ENCODE data around the gene GINS1. TPM values are rescaled to one million over a fixed set of nuclear protein-coding genes. Genes with fewer than 3 reads are reported as not detected.

Gene GINS1
- total RNA-seq, 1 donor from 2014 or later: 5.3 TPM

GRCh38 chr20:25422032-25422431 lies 14.6 kb downstream of the GINS1 start:
- Mint-ChIP-seq H3K9me3 (ENCODE audit: unreplicated experiment) (no peaks in the 10 kb centered on the region), H3K4me1 (ENCODE audit: low read depth, unreplicated experiment) (no peaks in the 10 kb centered on the region), H3K27ac (ENCODE audit: unreplicated experiment) (no peak overlapping the region), H3K36me3 (ENCODE audit: unreplicated experiment) (no peaks in the 10 kb centered on the region), H3K27me3 (ENCODE audit: unreplicated experiment) (no peaks in the 10 kb centered on the region), H3K4me3 (ENCODE audit: unreplicated experiment) (no peak overlapping the region)
- no peak for TF ChIP-seq CTCF (IDR thresholded peaks at IDR 0.05; ENCODE audit: partially characterized antibody, unreplicated experiment)
- DNase-seq: no peak

GRCh38 chr20:25424536-25424935 lies 17.1 kb downstream of the GINS1 start:
- H3K27ac Mint-ChIP-seq (ENCODE audit: unreplicated experiment): no peak overlapping the region
- no peak overlapping the region for H3K4me3 Mint-ChIP-seq (ENCODE audit: unreplicated experiment)
- no peaks in the 10 kb centered on the region for H3K36me3 Mint-ChIP-seq (ENCODE audit: unreplicated experiment)
- H3K27me3 Mint-ChIP-seq (ENCODE audit: unreplicated experiment): no peaks in the 10 kb centered on the region
- H3K9me3 Mint-ChIP-seq (ENCODE audit: unreplicated experiment): no peaks in the 10 kb centered on the region
- no peak for TF ChIP-seq CTCF (IDR thresholded peaks at IDR 0.05; ENCODE audit: partially characterized antibody, unreplicated experiment)
- H3K4me1 Mint-ChIP-seq (ENCODE audit: low read depth, unreplicated experiment): no peaks in the 10 kb centered on the region
- no peak for DNase-seq

GRCh38 chr20:25437153-25437581 lies 29.7 kb downstream of the GINS1 start:
- peaks cover 4% of the 10 kb centered on the region for H3K36me3 Mint-ChIP-seq (ENCODE audit: unreplicated experiment)
- peaks cover 4% of the 10 kb centered on the region for H3K27me3 Mint-ChIP-seq (ENCODE audit: unreplicated experiment)
- H3K4me1 Mint-ChIP-seq (ENCODE audit: low read depth, unreplicated experiment): no peaks in the 10 kb centered on the region
- no peaks in the 10 kb centered on the region for H3K9me3 Mint-ChIP-seq (ENCODE audit: unreplicated experiment)
- no peak overlapping the region for H3K27ac Mint-ChIP-seq (ENCODE audit: unreplicated experiment)
- no peak for DNase-seq
- no peak for TF ChIP-seq CTCF (IDR thresholded peaks at IDR 0.05; ENCODE audit: partially characterized antibody, unreplicated experiment)
- no peak overlapping the region for H3K4me3 Mint-ChIP-seq (ENCODE audit: unreplicated experiment)

- Mint-ChIP-seq H3K27ac (ENCODE audit: unreplicated experiment) (no peak overlapping the region), H3K36me3 (ENCODE audit: unreplicated experiment) (peaks cover 4% of the 10 kb centered on the region), H3K4me3 (ENCODE audit: unreplicated experiment) (no peak overlapping the region), H3K27me3 (ENCODE audit: unreplicated experiment) (peaks cover 4% of the 10 kb centered on the region), H3K9me3 (ENCODE audit: unreplicated experiment) (no peaks in the 10 kb centered on the region), H3K4me1 (ENCODE audit: low read depth, unreplicated experiment) (no peaks in the 10 kb centered on the region)
- DNase-seq: no peak
- TF ChIP-seq CTCF (IDR thresholded peaks at IDR 0.05; ENCODE audit: partially characterized antibody, unreplicated experiment): no peak
These were observed 31.9 kb downstream of the GINS1 start for GRCh38 chr20:25439328-25439727.

GRCh38 chr20:25444556-25444955 lies 37.1 kb downstream of the GINS1 start:
- no peak overlapping the region for H3K4me3 Mint-ChIP-seq (ENCODE audit: unreplicated experiment)
- no peak for TF ChIP-seq CTCF (IDR thresholded peaks at IDR 0.05; ENCODE audit: partially characterized antibody, unreplicated experiment)
- H3K27me3 Mint-ChIP-seq (ENCODE audit: unreplicated experiment): peaks cover 2% of the 10 kb centered on the region
- no peak for DNase-seq
- H3K27ac Mint-ChIP-seq (ENCODE audit: unreplicated experiment): no peak overlapping the region
- no peaks in the 10 kb centered on the region for H3K9me3 Mint-ChIP-seq (ENCODE audit: unreplicated experiment)
- H3K4me1 Mint-ChIP-seq (ENCODE audit: low read depth, unreplicated experiment): no peaks in the 10 kb centered on the region
- H3K36me3 Mint-ChIP-seq (ENCODE audit: unreplicated experiment): peaks cover 10% of the 10 kb centered on the region

Data from glutamatergic neuron (in vitro differentiated cells).